Stimulated activated CD4-positive, alpha-beta T cell treated with anti-CD3 and anti-CD28 coated beads, TNF-alpha, amount 100 ng/mL, for 48 hours (primary cell): ENCODE results near the gene BCOR.

Experiments used
- DNase-seq, 3 donors: peaks; one replicate each; pipeline ENCODE4 v3.0.0-alpha.2; 2020; ENCODE audit warnings: low read depth in 3 of 3

BCOR gene

GRCh38 chrX:40063555-40063954 is 34.2 kb downstream of the BCOR start:
- DNase-seq: no peak

- DNase-seq: no peak
Observed at GRCh38 chrX:40062525-40063155, 35.1 kb downstream of the BCOR start.

GRCh38 chrX:40061871-40062524 is 35.8 kb downstream of the BCOR start:
- DNase-seq: no peak

DNA sequence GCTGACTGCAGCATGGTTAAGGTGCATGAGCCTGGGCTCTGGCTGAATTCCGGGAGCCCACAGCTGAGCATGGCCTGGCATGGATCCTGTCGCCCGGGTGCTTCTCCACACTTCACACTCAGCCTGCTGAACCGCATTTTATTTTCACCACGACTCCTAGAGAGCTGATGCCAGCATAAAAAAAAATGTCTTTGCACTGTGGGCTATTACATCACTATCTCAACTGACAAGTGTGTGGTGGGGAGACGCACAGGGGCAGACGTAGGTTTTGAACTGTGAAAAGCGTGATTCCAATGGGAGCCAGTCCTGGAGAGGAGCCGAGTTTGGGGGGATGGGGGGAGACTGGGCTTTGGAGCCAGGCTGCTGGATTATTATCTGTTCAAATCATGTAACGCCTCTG is 36.8 kb downstream of the BCOR start:
- no peak for DNase-seq

DNA sequence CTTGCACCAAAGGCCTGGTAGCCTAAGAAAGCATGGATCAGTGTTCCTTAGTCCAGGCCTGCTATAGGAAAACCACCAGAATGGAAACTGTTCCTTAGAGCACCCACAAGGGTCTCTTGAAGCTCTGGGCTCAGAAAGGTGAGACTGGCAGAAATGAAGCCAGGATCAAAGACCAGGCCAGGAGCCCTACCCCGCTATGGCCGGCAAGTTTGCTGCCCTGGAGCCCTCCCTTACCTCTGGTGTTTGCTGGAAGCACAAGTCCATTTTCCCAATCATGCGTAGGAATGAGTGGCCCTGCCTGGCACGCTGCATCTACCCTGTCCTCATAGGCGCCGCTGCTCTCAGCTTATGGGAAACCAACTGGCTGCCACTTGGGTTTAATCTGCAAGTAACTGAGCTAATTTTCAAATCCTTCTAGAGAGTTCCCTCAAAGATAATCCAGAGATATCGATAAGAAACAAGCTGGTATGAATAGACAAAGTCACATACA is 37.4 kb downstream of the BCOR start:
- DNase-seq: no peak

DNA sequence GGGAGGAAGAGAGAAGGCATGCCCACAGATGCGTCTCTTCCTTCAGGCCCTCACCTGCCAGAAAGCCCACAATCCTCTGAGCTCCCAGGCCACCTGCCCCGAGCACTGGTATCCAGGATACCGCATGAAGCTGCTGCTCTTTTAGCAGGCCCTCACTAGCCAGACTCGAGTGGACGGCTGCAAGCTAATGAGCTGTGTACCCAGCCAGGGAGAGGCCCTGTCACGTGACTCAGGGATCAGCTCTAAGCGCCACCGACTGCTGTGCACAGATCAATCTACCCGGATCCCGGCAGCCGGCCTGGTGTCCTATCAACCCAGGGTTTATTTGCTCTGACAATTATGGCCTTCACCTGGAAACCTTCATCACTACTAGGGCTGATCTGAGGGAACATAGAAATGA is 39.0 kb downstream of the BCOR start:
- no peak for DNase-seq

DNA sequence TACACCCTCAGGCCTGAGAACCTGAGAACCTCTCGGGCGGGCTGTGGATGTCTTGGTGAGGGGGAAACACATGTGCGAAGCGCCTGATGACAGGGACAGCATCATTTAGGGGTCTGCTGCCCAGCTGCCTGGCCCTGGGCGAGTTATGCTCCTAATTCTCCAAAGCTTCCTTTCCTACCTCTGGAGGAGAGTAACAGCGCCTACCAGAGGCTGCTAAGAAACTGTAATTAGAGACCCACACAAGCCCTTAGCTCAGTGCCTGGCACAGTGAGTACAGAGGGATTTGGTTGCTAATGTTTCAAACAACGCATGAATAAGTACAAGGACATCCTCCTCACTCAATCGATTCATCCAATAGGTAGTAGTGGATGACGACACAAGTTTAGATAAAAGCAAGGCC is 40.4 kb downstream of the BCOR start:
- no peak for DNase-seq

- no peak for DNase-seq
Observed at GRCh38 chrX:40056420-40056819, 41.3 kb downstream of the BCOR start.

DNA sequence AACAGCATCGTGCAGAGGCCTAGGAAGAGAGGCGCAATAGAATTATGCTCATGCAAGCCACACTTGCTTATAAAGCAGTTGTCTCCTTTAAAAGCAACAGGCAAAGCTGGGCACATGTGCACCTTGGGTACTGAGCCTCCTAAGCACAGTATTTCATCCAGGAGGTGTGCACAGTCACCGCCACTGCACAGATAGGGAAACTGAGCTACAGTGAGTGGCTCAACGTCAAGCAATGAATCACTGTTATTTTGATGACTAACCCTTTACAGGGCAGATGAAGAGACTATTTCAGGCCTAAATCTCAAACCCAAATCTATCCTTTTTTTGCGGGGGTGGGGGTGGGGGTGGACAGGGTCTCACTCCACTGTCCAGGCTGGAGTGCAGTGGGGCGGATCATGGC is 42.3 kb downstream of the BCOR start:
- DNase-seq: no peak

DNA sequence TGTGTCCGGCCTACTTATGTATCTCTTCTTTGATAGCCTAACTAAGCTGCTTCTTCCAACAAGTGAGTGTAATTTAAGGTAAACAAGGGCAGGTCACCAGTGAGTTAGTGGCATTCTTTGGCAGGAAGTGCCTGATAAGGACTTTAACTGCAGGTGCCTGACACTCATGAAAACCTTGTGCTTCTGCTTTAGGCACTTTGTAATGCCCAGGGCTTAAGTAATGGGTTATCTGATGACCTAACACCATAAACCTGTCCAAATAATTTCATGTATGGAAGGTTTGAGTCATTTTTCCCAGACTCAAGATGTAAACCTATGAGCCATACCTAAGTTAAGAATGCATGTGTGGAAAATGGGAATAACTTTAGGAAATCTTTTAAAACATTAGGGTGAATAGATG is 43.0 kb downstream of the BCOR start:
- no peak for DNase-seq

GRCh38 chrX:40050532-40050931 is 47.2 kb downstream of the BCOR start:
- no peak for DNase-seq

GRCh38 chrX:40049084-40049641 is 48.6 kb downstream of the BCOR start:
- no peak for DNase-seq

- no peak for DNase-seq
Observed at GRCh38 chrX:40047485-40047884, 50.3 kb downstream of the BCOR start.

- DNase-seq: no peak
Observed at GRCh38 chrX:40043895-40044294, 53.9 kb downstream of the BCOR start.

GRCh38 chrX:40041915-40042314 is 55.8 kb downstream of the BCOR start:
- DNase-seq: no peak

- no peak for DNase-seq
Observed at GRCh38 chrX:40040686-40041461, 56.9 kb downstream of the BCOR start.

DNA sequence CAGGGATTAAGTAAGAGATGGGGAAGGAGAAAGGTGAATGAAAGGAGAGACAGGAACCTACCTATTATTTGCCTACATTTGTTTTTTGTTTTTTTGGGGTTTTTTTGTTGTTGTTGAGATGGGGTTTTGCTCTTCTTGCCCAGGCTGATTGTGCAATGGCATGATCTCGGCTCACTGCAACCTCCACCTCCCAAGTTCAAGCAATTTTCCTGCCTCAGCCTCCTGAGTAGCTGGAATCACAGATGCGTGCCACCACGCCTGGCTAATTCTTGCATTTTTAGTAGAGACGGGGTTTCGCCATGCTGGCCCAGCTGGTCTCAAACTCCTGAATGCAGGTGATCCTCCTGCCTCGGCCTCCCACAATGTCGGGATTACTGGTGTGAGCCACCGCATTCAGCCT is 57.9 kb downstream of the BCOR start:
- DNase-seq: no peak

DNA sequence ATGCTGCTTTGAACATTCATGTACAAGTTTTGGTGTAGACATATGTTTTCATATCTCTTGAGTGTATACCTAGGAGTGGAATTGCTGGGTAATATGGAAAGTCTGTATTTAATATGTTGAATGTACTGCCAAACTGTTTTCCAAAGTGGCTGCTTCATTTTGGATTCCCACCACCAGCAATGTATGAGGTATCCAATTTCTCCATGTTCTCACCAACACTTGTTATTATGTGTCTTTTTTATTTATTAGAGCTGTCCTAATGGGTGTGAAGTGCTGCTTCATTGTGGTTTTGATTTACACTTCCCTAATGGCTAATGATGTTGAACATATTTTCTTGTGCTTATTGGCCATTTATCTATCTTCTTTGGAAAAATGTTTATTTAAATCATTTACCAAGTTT is 60.4 kb downstream of the BCOR start:
- no peak for DNase-seq

DNA sequence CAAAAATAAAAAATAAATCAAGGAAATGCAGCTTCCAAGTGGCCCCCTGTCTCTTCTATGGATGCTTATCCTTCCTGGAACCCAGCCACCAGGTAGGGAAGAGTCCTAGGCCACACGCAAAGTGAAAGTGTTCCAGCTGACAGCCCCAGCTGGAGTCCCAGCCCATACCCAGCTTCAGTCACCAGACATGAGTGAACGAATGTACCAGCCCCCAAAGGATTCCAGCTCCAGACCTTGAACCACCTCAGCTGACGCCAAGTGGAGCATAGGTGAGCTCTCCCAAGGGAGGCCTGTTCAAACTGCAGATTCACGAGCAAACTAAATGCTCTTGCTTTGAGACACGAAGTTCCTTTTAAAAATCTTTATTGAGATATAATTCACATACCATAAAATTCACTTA is 62.0 kb downstream of the BCOR start:
- DNase-seq: no peak

DNA sequence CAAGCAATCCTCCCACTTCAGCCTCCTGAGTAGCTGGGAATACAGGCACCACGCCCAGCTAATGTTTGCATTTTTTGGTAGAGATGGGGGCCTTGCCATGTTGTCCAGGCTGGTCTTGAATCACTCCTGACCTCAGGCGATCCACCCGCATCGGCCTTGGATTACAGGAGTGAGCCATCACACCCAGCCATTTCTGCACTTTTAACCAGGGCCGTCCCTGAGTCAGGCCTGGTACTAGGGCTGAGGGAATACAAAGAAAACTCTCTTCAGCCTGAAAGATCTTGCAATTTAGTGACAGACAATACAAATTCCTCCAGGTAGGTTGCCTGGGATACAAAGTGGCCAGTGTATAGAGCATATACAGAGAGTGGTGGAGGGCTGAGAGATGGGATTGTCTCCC is 65.8 kb downstream of the BCOR start:
- DNase-seq: no peak

DNA sequence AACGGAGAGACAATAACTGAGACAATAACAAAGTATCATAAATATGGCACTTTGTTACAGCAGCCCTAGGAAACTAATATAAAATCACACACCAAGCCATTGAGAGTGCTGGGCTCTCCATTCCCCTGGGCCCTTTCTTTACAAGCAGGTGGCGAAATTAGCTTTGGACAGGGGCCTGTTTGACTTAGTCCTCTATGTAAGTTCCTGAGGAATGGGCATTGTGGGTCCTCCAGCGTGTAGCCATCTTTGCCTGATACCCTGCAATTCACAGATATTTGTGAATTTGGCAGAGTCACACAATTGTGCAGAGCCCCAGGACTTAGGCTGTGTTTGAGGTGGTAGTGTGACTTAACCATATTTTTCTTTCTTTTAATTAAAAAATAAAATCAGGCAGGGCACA is 67.6 kb downstream of the BCOR start:
- DNase-seq: no peak

DNA sequence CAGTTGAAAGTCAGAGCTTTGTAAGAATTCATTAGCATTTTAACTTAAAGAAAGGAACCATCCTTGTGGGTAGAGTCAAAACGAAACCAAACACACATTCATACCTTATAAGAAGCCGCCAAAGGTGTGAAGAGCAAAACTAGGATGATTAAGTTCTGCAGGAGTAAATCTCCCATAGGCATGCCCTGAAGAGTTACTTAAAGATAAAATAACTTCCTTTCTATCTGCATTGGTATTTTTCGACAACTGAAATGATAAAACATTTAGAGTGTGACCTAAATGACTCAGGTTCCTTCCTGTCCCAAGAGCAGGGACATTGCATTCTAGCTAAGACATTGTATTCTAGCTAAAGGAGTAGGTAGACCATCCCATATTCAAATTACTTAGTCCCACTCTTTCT is 75.3 kb downstream of the BCOR start:
- DNase-seq: no peak

- DNase-seq: no peak
Observed at GRCh38 chrX:40021647-40022046, 76.1 kb downstream of the BCOR start.
